Activated naive CD8-positive, alpha-beta T cell treated with anti-CD3 and anti-CD28 coated beads, Interleukin-2, amount 50 U/mL, for 16 hours (primary cell): Measurements from ENCODE around the gene CSRP3.

Experiments used
- DNase-seq: peaks from one replicate; pipeline ENCODE4 v3.0.0-alpha.2; 2020; ENCODE audit warnings: low read depth, low spot score

The CSRP3 gene

GRCh38 chr11:19201737-19202605 lies at the start of gene CSRP3:
Gene CSRP3, minus strand, starts transcription at chr11:19201983. Its CDS starts 9,535 bp downstream, at chr11:19192448.
- no peak for DNase-seq

GRCh38 chr11:19251577-19251976 lies 49.8 kb upstream of the CSRP3 start:
- no peak for DNase-seq

GRCh38 chr11:19246816-19247215 lies 45.0 kb upstream of the CSRP3 start:
- no peak for DNase-seq

- no peak for DNase-seq
Observed at GRCh38 chr11:19245351-19245750, 43.6 kb upstream of the CSRP3 start.

GRCh38 chr11:19244621-19245020 lies 42.8 kb upstream of the CSRP3 start:
- DNase-seq: no peak

GRCh38 chr11:19244084-19244483 lies 42.3 kb upstream of the CSRP3 start:
- DNase-seq: no peak

GRCh38 chr11:19243613-19244012 lies 41.8 kb upstream of the CSRP3 start:
- DNase-seq: no peak

- no peak for DNase-seq
Observed at GRCh38 chr11:19243143-19243542, 41.4 kb upstream of the CSRP3 start.

GRCh38 chr11:19242179-19242932 lies 40.6 kb upstream of the CSRP3 start:
- DNase-seq: no peak

GRCh38 chr11:19241260-19242178 lies 39.7 kb upstream of the CSRP3 start:
- no peak for DNase-seq

- peak; percentile 43 for DNase-seq
Observed at GRCh38 chr11:19240420-19241259, 38.9 kb upstream of the CSRP3 start, which contains the start of gene E2F8. Gene E2F8, minus strand, starts transcription at chr11:19240945. Its CDS starts 824 bp downstream, at chr11:19240121.

- no peak for DNase-seq
Observed at GRCh38 chr11:19239039-19239438, 37.3 kb upstream of the CSRP3 start.

GRCh38 chr11:19237813-19238212 lies 36.0 kb upstream of the CSRP3 start:
- DNase-seq: no peak

GRCh38 chr11:19237381-19237780 lies 35.6 kb upstream of the CSRP3 start:
- DNase-seq: no peak

GRCh38 chr11:19234231-19234817 lies 32.5 kb upstream of the CSRP3 start:
- no peak for DNase-seq

GRCh38 chr11:19232910-19233503 lies 31.2 kb upstream of the CSRP3 start:
- DNase-seq: no peak

GRCh38 chr11:19229671-19230070 lies 27.9 kb upstream of the CSRP3 start:
- DNase-seq: no peak

- DNase-seq: no peak
Observed at GRCh38 chr11:19228968-19229367, 27.2 kb upstream of the CSRP3 start.

- DNase-seq: no peak
Observed at GRCh38 chr11:19226378-19227195, 24.8 kb upstream of the CSRP3 start.
